Psoas muscle (tissue), 8 donors: ENCODE data around the gene ZNF483. TPM values are rescaled to one million over a fixed set of nuclear protein-coding genes. Genes with fewer than 3 reads are reported as not detected.
"Not testable (repeated sequence)": the region's sequence is repeated elsewhere in the genome, so short reads cannot be mapped to it uniquely, and the experiment has no call there.

Source experiments
- ATAC-seq, 4 donors: fragments of 200-7000 bp; cut with Tn5 transposase; one replicate each; pipeline ENCODE4 v1.9.1; 2020; ENCODE audit warnings: moderate library complexity in 3 of 4, mild to moderate bottlenecking in 2 of 4
- DNase-seq, 2 donors: peaks; one replicate each; pipeline ENCODE4 v3.0.0-alpha.2; 2020
- H3K27ac ChIP-seq: fragments of 200-600 bp; one replicate; pipeline ENCODE4 v1.8.0; 2022
- H3K27me3 ChIP-seq, 3 donors: fragments of 200-600 bp in 1 of 3; one replicate each; pipeline versions ENCODE4 v1.6.1 to v1.8.0; 2013 to 2022; ENCODE audit warnings: low read length in 2 of 3, mild to moderate bottlenecking in 2 of 3, moderate library complexity in 1 of 3; ENCODE audit not compliant: insufficient read depth in 3 of 3
- H3K36me3 ChIP-seq, 2 donors: fragments of 200-600 bp in 1 of 2; one replicate each; pipeline versions ENCODE4 v1.6.1 to v1.8.0; 2013 to 2022; ENCODE audit warnings: low read depth in 1 of 2, mild to moderate bottlenecking in 1 of 2, moderate library complexity in 1 of 2; ENCODE audit not compliant: insufficient read depth in 1 of 2
- H3K4me1 ChIP-seq: fragments of 200-600 bp; one replicate; pipeline ENCODE4 v1.8.0; 2022
- H3K4me3 ChIP-seq: fragments of 200-600 bp; one replicate; pipeline ENCODE4 v1.8.0; 2022; ENCODE audit warnings: mild to moderate bottlenecking
- H3K9me3 ChIP-seq: fragments of 200-600 bp; one replicate; pipeline ENCODE4 v1.8.0; 2022
- WGBS, 3 donors: extraction: QIAGEN DNeasy Blood & Tissue Kit; methylation state at CpG; one replicate each; pipeline versions ENCODE4 v1.1.6 to v1.1.7; 2013; 5-methylcytosine and 5-hydroxymethylcytosine counted together
- intact Hi-C, 2 donors: fragments of 100-400 bp; cut with DNase I; formaldehyde crosslinking; loops; one replicate each; pipeline versions ENCODE4 v1.11.0 to v1.14.2; 2022
- polyA plus RNA-seq, 3 donors: library from polyadenylated mRNA; stranded (reverse); fragments of 200-250 nt; gene quantifications; one replicate each; pipeline ENCODE4 v1.2.3, GENCODE V29; 2013
- total RNA-seq, 4 donors: library from RNA; stranded (reverse); fragmentation: NEBNext Ultra II Directional in 2 of 4; extraction: Animal tissue kit (Norgen Biotek cat#: 25700) in 2 of 4; gene quantifications; one replicate each; pipeline versions ENCODE4 v1.2.1 to v1.2.4, GENCODE V29; 2021 to 2023
- TF ChIP-seq, protein P1 (sequence below): fragments of 200-600 bp; IDR thresholded peaks from one replicate; pipeline ENCODE4 v1.8.0; 2022; ENCODE audit warnings: antibody characterized with exemption
- donor health status: healthy with polysubstance abuse.
- donor health status: DM: no; HTN: no; CAD: no; lungs with moderate emphysema.
- donor health status: Bipolar disorder and iron deficiency.
- donor health status: healthy.
- donor health status: DM: yes; HTN: yes; CAD: no.
- donor health status: DM: no; HTN: no; CAD: no.
- donor health status: DM: no; HTN: no; CAD: no.
- donor health status: DM: yes; HTN: yes; CAD: no.

Gene ZNF483
- total and polyA plus RNA-seq, 7 donors, result 0.05 to 0.92 (median 0.42) TPM; not detected in 2

- H3K27me3 ChIP-seq, result no peaks in the 10 kb centered on the region
- no peaks in the 10 kb centered on the region for H3K4me1 ChIP-seq
- ATAC-seq, result no peak
- no peak for DNase-seq
- H3K27ac ChIP-seq, result no peak overlapping the region
- intact Hi-C loops, result no loop called here
- 89 to 93% (median 90%) methylated on average over 5 of the region's 5 CpGs for WGBS, 3 donors
- no peaks in the 10 kb centered on the region for H3K36me3 ChIP-seq
- TF ChIP-seq, protein P1, sequence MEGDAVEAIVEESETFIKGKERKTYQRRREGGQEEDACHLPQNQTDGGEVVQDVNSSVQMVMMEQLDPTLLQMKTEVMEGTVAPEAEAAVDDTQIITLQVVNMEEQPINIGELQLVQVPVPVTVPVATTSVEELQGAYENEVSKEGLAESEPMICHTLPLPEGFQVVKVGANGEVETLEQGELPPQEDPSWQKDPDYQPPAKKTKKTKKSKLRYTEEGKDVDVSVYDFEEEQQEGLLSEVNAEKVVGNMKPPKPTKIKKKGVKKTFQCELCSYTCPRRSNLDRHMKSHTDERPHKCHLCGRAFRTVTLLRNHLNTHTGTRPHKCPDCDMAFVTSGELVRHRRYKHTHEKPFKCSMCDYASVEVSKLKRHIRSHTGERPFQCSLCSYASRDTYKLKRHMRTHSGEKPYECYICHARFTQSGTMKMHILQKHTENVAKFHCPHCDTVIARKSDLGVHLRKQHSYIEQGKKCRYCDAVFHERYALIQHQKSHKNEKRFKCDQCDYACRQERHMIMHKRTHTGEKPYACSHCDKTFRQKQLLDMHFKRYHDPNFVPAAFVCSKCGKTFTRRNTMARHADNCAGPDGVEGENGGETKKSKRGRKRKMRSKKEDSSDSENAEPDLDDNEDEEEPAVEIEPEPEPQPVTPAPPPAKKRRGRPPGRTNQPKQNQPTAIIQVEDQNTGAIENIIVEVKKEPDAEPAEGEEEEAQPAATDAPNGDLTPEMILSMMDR, result no peak
- no peak overlapping the region for H3K4me3 ChIP-seq
- peaks cover 19% of the 10 kb centered on the region for H3K9me3 ChIP-seq
Observed at GRCh38 chr9:111533099-111533790, 8.3 kb downstream of the ZNF483 start.

GRCh38 chr9:111542497-111543254 lies 17.7 kb downstream of the ZNF483 start:
- TF ChIP-seq, protein P1, result no peak
- WGBS, 3 donors, result 96 to 98% (median 97%) methylated on average over 11 of the region's 11 CpGs
- H3K27ac ChIP-seq, result no peak overlapping the region
- H3K4me1 ChIP-seq, result no peaks in the 10 kb centered on the region
- no peaks in the 10 kb centered on the region for H3K36me3 ChIP-seq
- ATAC-seq (no peak), DNase-seq (no peak)
- H3K9me3 ChIP-seq, result peaks cover 87% of the 10 kb centered on the region
- H3K4me3 ChIP-seq, result no peak overlapping the region
- intact Hi-C loops, result no loop called here
- no peaks in the 10 kb centered on the region for H3K27me3 ChIP-seq

DNA sequence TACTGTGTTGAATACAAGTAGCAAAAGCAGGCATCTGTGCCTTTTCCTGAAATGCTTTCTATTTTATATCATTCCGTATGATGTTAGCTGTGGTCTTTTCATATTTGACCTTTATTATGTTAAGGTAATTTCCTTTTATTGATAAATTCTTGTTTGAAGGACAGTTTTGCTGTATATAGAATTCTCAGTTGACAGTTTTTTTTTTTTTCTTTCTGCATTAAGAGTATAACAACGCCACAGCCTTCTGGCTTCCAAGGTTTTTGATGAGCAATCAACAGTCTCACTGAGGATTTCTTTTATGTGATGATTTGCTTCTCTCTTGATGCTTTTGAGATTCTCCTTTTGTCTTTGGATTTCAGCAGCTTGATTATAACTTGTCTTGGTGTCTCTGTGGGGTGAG lies 23.6 kb downstream of the ZNF483 start:
- no peaks in the 10 kb centered on the region for H3K4me1 ChIP-seq
- TF ChIP-seq, protein P1, result no peak
- peaks cover 65% of the 10 kb centered on the region for H3K9me3 ChIP-seq
- 97 to 98% (median 97%) methylated on average over 2 of the region's 2 CpGs for WGBS, 3 donors
- no peaks in the 10 kb centered on the region for H3K27me3 ChIP-seq
- ATAC-seq (no peak), DNase-seq (no peak)
- H3K27ac ChIP-seq, result no peak overlapping the region
- H3K4me3 ChIP-seq, result no peak overlapping the region
- intact Hi-C loops, result no loop called here
- H3K36me3 ChIP-seq, result no peaks in the 10 kb centered on the region

- H3K9me3 ChIP-seq, H3K27ac ChIP-seq, H3K4me3 ChIP-seq, intact Hi-C loops, ATAC-seq, H3K36me3 ChIP-seq, DNase-seq, H3K4me1 ChIP-seq, H3K27me3 ChIP-seq: not testable (repeated sequence)
- WGBS, 3 donors, result 90 to 93% (median 91%) methylated on average over 2 of the region's 2 CpGs
Observed at GRCh38 chr9:111555425-111555824, 30.4 kb downstream of the ZNF483 start.

DNA sequence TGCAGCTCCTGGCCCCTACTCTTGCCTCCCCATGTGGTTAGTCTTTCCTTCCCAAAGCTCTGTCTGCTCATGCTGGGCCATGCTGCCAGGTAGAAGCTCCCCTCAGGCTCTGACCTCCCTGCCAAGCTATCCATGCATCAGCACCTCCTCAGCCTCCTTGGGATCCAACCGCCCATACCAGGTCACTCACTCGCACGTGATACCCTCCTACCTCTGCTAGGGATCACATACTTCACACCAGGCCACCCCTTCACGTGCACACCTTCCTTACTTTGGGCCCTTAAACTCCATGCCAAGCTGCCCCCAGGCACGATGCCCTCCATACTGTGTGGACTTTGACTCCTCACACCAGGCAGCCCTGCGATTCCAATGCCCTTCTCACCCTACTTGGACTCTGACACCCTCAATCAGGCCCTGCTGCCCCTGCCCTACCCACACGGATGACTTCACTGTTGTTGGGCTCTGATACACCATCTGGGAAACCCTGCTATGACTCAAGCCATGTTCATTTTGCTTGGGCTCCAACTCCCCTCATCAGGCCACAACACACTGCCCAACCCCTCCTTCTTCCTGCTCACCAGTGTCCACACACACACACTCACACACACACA lies 34.1 kb downstream of the ZNF483 start:
- Histone ChIP-seq H3K27ac (no peak overlapping the region), H3K36me3 (peaks cover 0 to 26% of the 10 kb centered on the region in 2 donors), H3K4me1 (no peaks in the 10 kb centered on the region), H3K4me3 (no peak overlapping the region), H3K9me3 (no peaks in the 10 kb centered on the region), H3K27me3 (no peaks in the 10 kb centered on the region)
- WGBS, 3 donors, result 90 to 93% (median 91%) methylated on average over 7 of the region's 7 CpGs
- TF ChIP-seq, protein P1, result no peak
- ATAC-seq (no peak), DNase-seq (no peak)
- intact Hi-C loops, result no loop called here
